Body of pancreas (tissue), 4 donors: Measurements from ENCODE around the gene GSE1.

ENCODE experiments used
- POLR2A ChIP-seq, 3 donors: fragments of 450-650 bp; IDR thresholded peaks; one replicate each; pipeline ENCODE4 v1.6.1; 2016; ENCODE audit warnings: antibody characterized with exemption in 3 of 3, mild to moderate bottlenecking in 2 of 3
- TF ChIP-seq, protein P1 (sequence below), 7 experiments: fragments of 450-650 bp in 4 of 7; fragments of 200-600 bp in 3 of 7; sonication (generic) in 3 of 7; IDR thresholded peaks; one replicate each; pipeline ENCODE4 v1.5.1; 2016 to 2019; ENCODE audit warnings: antibody characterized with exemption in 7 of 7

DNA sequence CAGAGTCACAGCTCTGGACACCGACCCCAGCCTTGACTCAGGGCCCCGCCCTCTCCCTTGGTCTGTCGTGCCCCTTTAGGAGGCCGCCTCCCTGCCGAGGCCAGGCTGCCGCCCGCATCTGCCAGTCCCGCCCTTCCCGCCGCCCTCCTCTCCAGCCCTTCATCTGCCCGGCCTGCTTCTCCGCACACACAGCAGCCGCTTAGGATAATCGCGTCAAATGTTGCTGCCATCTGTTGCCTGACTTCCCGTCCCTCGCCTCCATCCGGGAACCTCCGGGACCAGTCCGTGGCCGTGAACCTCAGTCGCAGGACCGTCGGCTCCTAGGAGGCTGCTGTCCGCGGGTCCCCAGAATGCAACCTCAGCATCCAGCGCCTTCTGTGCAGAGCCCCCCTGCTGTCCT is 11.9 kb downstream of the GSE1 start:
- TF ChIP-seq, protein P1, sequence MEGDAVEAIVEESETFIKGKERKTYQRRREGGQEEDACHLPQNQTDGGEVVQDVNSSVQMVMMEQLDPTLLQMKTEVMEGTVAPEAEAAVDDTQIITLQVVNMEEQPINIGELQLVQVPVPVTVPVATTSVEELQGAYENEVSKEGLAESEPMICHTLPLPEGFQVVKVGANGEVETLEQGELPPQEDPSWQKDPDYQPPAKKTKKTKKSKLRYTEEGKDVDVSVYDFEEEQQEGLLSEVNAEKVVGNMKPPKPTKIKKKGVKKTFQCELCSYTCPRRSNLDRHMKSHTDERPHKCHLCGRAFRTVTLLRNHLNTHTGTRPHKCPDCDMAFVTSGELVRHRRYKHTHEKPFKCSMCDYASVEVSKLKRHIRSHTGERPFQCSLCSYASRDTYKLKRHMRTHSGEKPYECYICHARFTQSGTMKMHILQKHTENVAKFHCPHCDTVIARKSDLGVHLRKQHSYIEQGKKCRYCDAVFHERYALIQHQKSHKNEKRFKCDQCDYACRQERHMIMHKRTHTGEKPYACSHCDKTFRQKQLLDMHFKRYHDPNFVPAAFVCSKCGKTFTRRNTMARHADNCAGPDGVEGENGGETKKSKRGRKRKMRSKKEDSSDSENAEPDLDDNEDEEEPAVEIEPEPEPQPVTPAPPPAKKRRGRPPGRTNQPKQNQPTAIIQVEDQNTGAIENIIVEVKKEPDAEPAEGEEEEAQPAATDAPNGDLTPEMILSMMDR (IDR thresholded peaks at IDR 0.05): no peak
- TF ChIP-seq POLR2A (IDR thresholded peaks at IDR 0.05): no peak
